Activated B cell treated with CpG ODN at 0.5 μM for 24 hours (primary cell): ENCODE measurements around the gene MYADM. TPM values are rescaled to one million over a fixed set of nuclear protein-coding genes. Genes with fewer than 3 reads are reported as not detected.

Experiments used
- ATAC-seq: fragments of 200-7000 bp; cut with Tn5 transposase; one replicate; pipeline ENCODE4 v1.10.0; 2021; ENCODE audit warnings: low read depth, mild to moderate bottlenecking, moderate library complexity
- CTCF ChIA-PET: fragments of 350-600 bp; sonication (Branson Sonifier 250); formaldehyde crosslinking; loops from one replicate; lab custom pipeline; 2021; ENCODE audit warnings: antibody characterized with exemption; lab: Charles Lee
- POLR2A ChIA-PET: fragments of 350-600 bp; sonication (Branson Sonifier 250); formaldehyde crosslinking; loops from one replicate; lab custom pipeline; 2021; ENCODE audit warnings: antibody characterized with exemption; lab: Charles Lee
- DNase-seq: peaks from one replicate; pipeline ENCODE4 v3.0.0; 2022
- H3K27ac Mint-ChIP-seq: one replicate; pipeline ENCODE4 v1.8.0; 2020; ENCODE audit warnings: mixed read lengths
- H3K27me3 Mint-ChIP-seq: one replicate; pipeline ENCODE4 v1.8.0; 2021; ENCODE audit warnings: mixed read lengths
- H3K36me3 Mint-ChIP-seq: one replicate; pipeline ENCODE4 v1.8.0; 2021; ENCODE audit warnings: low read depth, mixed read lengths
- H3K4me1 Mint-ChIP-seq: one replicate; pipeline ENCODE4 v1.8.0; 2021; ENCODE audit warnings: mixed read lengths
- H3K4me3 Mint-ChIP-seq: one replicate; pipeline ENCODE4 v1.8.0; 2020; ENCODE audit warnings: mild to moderate bottlenecking, mixed read lengths
- H3K9me3 Mint-ChIP-seq: one replicate; pipeline ENCODE4 v1.8.0; 2020; ENCODE audit warnings: mixed read lengths
- intact Hi-C: fragments of 100-400 bp; cut with micrococcal nuclease; formaldehyde crosslinking; loops from one replicate; pipeline ENCODE4 v1.15.1; 2024
- total RNA-seq: library from RNA; stranded (reverse); gene quantifications from 2 replicates; pipeline ENCODE4 v1.2.3, GENCODE V29; 2022
- TF ChIP-seq, protein P1 (sequence below): fragments of 200-600 bp; IDR thresholded peaks from one replicate; pipeline ENCODE4 v1.8.0; 2022; ENCODE audit warnings: antibody characterized with exemption, mild to moderate bottlenecking

MYADM gene
- total RNA-seq, 1 donor from 2014 or later, result 10.9 TPM

- CTCF ChIA-PET, result no interaction called here
- TF ChIP-seq, protein P1, sequence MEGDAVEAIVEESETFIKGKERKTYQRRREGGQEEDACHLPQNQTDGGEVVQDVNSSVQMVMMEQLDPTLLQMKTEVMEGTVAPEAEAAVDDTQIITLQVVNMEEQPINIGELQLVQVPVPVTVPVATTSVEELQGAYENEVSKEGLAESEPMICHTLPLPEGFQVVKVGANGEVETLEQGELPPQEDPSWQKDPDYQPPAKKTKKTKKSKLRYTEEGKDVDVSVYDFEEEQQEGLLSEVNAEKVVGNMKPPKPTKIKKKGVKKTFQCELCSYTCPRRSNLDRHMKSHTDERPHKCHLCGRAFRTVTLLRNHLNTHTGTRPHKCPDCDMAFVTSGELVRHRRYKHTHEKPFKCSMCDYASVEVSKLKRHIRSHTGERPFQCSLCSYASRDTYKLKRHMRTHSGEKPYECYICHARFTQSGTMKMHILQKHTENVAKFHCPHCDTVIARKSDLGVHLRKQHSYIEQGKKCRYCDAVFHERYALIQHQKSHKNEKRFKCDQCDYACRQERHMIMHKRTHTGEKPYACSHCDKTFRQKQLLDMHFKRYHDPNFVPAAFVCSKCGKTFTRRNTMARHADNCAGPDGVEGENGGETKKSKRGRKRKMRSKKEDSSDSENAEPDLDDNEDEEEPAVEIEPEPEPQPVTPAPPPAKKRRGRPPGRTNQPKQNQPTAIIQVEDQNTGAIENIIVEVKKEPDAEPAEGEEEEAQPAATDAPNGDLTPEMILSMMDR, result no peak
- no peak overlapping the region for H3K4me3 Mint-ChIP-seq
- H3K27ac Mint-ChIP-seq, result no peak overlapping the region
- no peak for DNase-seq
- peaks cover 17% of the 10 kb centered on the region for H3K27me3 Mint-ChIP-seq
- intact Hi-C loops, result no loop called here
- POLR2A ChIA-PET, result interaction anchor here (1.4 kb wide), 1 partner anchor 13 kb away, joined by 5 read pairs; no protein-coding TSS in a partner anchor
- H3K4me1 Mint-ChIP-seq, result peaks cover 15% of the 10 kb centered on the region
- no peaks in the 10 kb centered on the region for H3K9me3 Mint-ChIP-seq
- no peaks in the 10 kb centered on the region for H3K36me3 Mint-ChIP-seq
- ATAC-seq, result no peak
Observed at GRCh38 chr19:53884256-53884655, 16.6 kb downstream of the MYADM start.

DNA sequence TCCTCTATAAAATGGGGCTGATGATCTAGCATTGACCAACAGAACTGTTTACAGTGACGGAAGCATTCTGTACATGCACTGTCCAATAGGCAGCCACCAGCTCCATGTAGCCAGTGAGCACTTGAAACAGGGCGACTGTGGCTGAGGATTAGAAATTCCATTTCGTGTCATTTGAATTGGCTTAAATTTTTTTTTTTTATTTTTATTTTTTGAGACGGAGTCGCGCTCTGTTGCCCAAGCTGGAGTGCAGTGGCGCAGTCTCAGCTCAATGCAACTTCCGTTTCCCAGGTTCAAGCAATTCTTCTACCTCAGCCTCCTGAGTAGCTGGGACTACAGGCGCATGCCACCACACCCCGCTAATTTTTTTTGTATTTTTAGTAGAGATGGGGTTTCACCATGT, 17.4 kb downstream of the MYADM start:
- H3K4me1 Mint-ChIP-seq, result peaks cover 15% of the 10 kb centered on the region
- POLR2A ChIA-PET, result no interaction called here

DNA sequence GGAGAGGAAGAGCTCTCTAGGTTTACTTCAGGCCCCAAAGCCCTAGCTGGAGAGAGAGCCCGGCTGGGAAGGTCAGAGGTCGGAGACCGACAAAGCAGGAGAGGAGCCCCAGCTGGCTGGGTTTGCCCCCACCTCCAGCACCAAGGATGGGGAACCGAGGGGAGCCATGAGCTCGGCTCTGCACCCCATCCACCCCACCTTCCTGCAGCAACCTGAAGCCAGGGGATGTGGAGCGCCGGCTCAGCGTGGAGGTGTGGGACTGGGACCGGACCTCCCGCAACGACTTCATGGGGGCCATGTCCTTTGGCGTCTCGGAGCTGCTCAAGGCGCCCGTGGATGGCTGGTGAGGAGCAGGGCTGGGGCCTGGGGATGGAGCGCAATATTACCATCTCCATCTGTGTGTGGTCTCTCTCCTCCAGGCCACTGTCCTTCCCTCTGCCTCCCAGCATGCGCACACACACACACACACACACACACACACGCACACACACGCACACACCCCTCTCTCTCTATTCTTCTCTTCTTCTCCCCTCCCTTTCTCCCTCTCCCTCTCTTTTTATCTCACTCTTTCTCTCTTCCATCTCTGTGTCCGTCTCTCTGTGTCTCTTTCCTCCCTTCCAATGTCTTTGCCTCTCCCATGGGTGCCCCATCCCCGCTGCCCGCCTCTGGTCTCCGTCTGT, 24.8 kb downstream of the MYADM start:
- no peak overlapping the region for H3K4me3 Mint-ChIP-seq
- H3K9me3 Mint-ChIP-seq, result no peaks in the 10 kb centered on the region
- TF ChIP-seq, protein P1, result no peak
- no peak overlapping the region for H3K27ac Mint-ChIP-seq
- no peaks in the 10 kb centered on the region for H3K36me3 Mint-ChIP-seq
- no peak for ATAC-seq
- CTCF ChIA-PET, result no interaction called here
- POLR2A ChIA-PET, result no interaction called here
- DNase-seq, result no peak
- peaks cover 37% of the 10 kb centered on the region for H3K27me3 Mint-ChIP-seq
- intact Hi-C loops, result no loop called here
- no peaks in the 10 kb centered on the region for H3K4me1 Mint-ChIP-seq

More for the DNA sequence above, 17.4 kb downstream of the MYADM start:
- H3K4me3 Mint-ChIP-seq, result no peak overlapping the region
- CTCF ChIA-PET, result no interaction called here
- H3K27me3 Mint-ChIP-seq, result peaks cover 17% of the 10 kb centered on the region
- intact Hi-C loops, result no loop called here
- TF ChIP-seq, protein P1, result no peak
- no peaks in the 10 kb centered on the region for H3K9me3 Mint-ChIP-seq
- no peak overlapping the region for H3K27ac Mint-ChIP-seq
- DNase-seq, result no peak
- ATAC-seq, result no peak
- H3K36me3 Mint-ChIP-seq, result no peaks in the 10 kb centered on the region

DNA sequence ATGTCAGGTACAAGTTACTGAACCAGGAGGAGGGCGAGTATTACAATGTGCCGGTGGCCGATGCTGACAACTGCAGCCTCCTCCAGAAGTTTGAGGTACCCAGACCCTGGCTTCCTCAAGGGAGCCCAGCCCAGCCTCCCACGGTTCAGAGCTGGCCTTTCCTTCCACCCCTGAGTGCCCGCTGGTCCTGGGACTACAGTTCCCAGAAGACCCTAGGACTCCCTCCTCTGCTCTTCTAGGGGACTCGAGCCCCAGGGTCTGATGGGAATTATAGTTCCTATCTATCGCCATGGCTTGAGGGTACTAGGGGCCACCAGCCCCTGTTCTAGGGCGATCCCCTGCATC, 25.3 kb downstream of the MYADM start:
- DNase-seq, result no peak
- ChIA-PET POLR2A (no interaction called here), CTCF (no interaction called here)
- ATAC-seq, result no peak
- Mint-ChIP-seq H3K9me3 (no peaks in the 10 kb centered on the region), H3K4me1 (no peaks in the 10 kb centered on the region), H3K36me3 (no peaks in the 10 kb centered on the region), H3K4me3 (no peak overlapping the region), H3K27ac (no peak overlapping the region), H3K27me3 (peaks cover 42% of the 10 kb centered on the region)
- intact Hi-C loops, result no loop called here
- TF ChIP-seq, protein P1, result no peak

DNA sequence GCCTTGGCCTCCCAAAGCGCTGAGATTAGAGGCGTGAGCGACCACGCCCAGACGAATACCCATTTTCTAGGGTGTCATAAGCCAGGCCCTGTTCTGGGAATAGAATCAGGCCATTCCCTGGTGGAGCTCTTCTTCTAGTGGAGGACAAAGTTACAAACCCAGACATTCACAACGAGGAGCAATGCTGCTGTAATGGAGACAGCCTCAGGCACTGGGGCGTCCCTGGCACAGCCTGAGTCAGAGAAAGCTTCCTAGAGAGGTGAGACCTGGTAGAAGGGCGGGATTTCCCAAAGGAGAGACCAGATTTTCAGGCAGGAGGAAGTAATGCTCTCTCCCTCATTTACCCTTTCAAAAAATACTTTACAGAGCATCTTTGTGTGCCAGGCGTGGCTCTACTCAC, 27.0 kb downstream of the MYADM start:
- no peak for DNase-seq
- no peak for ATAC-seq
- Mint-ChIP-seq H3K36me3 (no peaks in the 10 kb centered on the region), H3K4me3 (no peak overlapping the region), H3K9me3 (no peaks in the 10 kb centered on the region), H3K4me1 (peaks cover 2% of the 10 kb centered on the region), H3K27ac (no peak overlapping the region), H3K27me3 (peaks cover 53% of the 10 kb centered on the region)
- intact Hi-C loops, result no loop called here
- CTCF ChIA-PET, result no interaction called here
- TF ChIP-seq, protein P1, result no peak
- POLR2A ChIA-PET, result no interaction called here
